Hematopoietic multipotent progenitor cell treated with erythropoietin and hydrocortisone succinate and interleukin-3 and kit ligand, for 8 days (in vitro differentiated cells): ENCODE data around the gene PCDHB11.
"Not testable (repeated sequence)": the region's sequence is repeated elsewhere in the genome, so short reads cannot be mapped to it uniquely, and the experiment has no call there.

Experiments
- DNase-seq: peaks from one replicate; pipeline ENCODE4 v3.0.0-alpha.2; 2015

Gene PCDHB11

DNA sequence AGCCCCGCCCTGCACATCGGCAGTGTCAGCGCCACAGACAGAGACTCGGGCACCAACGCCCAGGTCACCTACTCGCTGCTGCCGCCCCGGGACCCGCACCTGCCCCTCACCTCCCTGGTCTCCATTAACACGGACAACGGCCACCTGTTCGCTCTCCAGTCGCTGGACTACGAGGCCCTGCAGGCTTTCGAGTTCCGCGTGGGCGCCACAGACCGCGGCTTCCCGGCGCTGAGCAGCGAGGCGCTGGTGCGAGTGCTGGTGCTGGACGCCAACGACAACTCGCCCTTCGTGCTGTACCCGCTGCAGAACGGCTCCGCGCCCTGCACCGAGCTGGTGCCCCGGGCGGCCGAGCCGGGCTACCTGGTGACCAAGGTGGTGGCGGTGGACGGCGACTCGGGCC lies 47.5 kb downstream of the PCDHB11 start:
- not testable (repeated sequence) for DNase-seq

GRCh38 chr5:141247434-141247833 lies 48.0 kb downstream of the PCDHB11 start:
- not testable (repeated sequence) for DNase-seq

GRCh38 chr5:141250576-141250975 lies 51.1 kb downstream of the PCDHB11 start:
- no peak for DNase-seq
